GM15510 (cell line): ENCODE data around the gene VGLL4.

ENCODE experiments used
- POLR2A ChIP-seq: IDR thresholded peaks from 3 replicates; pipeline ENCODE4 v1.6.1; 2011; ENCODE audit warnings: borderline replicate concordance; ENCODE audit not compliant: insufficient read length; ENCODE audit errors: extremely low read depth

Gene VGLL4

GRCh38 chr3:11643605-11644087 lies at the start of gene VGLL4:
VGLL4 (minus strand) TSS chr3:11643915; CDS start chr3:11643518, 397 bp downstream.
- TF ChIP-seq POLR2A = peak; percentile 71

- TF ChIP-seq POLR2A = no peak
Observed at GRCh38 chr3:11692532-11692813, 48.8 kb upstream of the VGLL4 start.

GRCh38 chr3:11691767-11692531 lies 48.2 kb upstream of the VGLL4 start:
- no peak for TF ChIP-seq POLR2A

GRCh38 chr3:11690863-11691766 lies 47.4 kb upstream of the VGLL4 start:
- TF ChIP-seq POLR2A = no peak

GRCh38 chr3:11689749-11690148 lies 46.0 kb upstream of the VGLL4 start:
- no peak for TF ChIP-seq POLR2A

GRCh38 chr3:11680509-11680908 lies 36.8 kb upstream of the VGLL4 start:
- no peak for TF ChIP-seq POLR2A

- TF ChIP-seq POLR2A = no peak
Observed at GRCh38 chr3:11679964-11680363, 36.2 kb upstream of the VGLL4 start.

GRCh38 chr3:11672363-11672762 lies 28.6 kb upstream of the VGLL4 start:
- TF ChIP-seq POLR2A = no peak

GRCh38 chr3:11671648-11672100 lies 28.0 kb upstream of the VGLL4 start:
- TF ChIP-seq POLR2A = no peak

GRCh38 chr3:11668243-11669235 lies 24.8 kb upstream of the VGLL4 start:
- TF ChIP-seq POLR2A = no peak

- no peak for TF ChIP-seq POLR2A
Observed at GRCh38 chr3:11665331-11665730, 21.6 kb upstream of the VGLL4 start.

GRCh38 chr3:11662392-11662990 lies 18.8 kb upstream of the VGLL4 start:
- TF ChIP-seq POLR2A = no peak

- no peak for TF ChIP-seq POLR2A
Observed at GRCh38 chr3:11661827-11662226, 18.1 kb upstream of the VGLL4 start.

GRCh38 chr3:11661052-11661656 lies 17.4 kb upstream of the VGLL4 start:
- no peak for TF ChIP-seq POLR2A
